ENCODE results near the gene ZNF605. TPM values are rescaled to one million over a fixed set of nuclear protein-coding genes. Genes with fewer than 3 reads are reported as not detected.
"Not testable (repeated sequence)": the region's sequence is repeated elsewhere in the genome, so short reads cannot be mapped to it uniquely, and the experiment has no call there.

Gene ZNF605
- total RNA-seq, 1 donor from 2014 or later = 3.2 TPM

DNA sequence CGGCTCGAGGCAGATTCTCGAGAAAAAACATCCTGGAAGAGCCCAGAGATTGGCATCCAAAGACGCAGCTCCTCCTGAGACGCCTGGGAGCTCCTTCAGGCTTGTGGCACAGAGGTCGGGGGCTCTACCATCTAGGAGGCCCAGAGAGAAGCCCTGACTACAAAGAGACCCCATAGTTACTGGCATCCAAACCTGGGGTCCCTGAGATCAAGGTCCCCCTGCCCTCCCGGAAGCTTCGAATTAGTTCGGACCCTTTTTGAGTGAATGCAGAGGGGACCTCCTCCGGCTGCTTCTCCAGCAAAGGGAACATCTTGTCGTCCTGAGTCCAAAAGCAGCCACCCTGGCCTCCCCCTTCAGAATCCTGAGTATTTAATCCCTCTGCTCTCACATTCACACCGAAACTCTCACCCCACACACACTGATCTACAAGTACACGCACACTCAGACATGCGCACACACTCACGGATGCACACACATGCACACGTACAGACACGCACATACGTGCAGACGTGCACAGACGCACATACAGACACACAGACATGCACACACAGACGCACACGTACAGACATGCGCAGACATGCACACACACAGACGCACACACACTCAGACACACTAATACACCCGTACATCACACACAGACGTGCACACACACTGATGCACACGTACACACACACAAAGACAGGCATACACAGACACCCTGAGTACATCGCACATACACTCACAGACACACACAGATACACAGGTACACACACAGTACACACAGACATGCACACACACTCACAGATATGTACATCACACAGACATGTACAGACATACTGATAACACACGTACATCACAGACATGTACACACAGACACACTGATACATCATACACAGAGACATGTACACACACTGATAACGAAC lies 5.9 kb downstream of the ZNF605 start:
- DNase-seq (ENCODE audit: low read depth in 2 of 2) = no peak

DNA sequence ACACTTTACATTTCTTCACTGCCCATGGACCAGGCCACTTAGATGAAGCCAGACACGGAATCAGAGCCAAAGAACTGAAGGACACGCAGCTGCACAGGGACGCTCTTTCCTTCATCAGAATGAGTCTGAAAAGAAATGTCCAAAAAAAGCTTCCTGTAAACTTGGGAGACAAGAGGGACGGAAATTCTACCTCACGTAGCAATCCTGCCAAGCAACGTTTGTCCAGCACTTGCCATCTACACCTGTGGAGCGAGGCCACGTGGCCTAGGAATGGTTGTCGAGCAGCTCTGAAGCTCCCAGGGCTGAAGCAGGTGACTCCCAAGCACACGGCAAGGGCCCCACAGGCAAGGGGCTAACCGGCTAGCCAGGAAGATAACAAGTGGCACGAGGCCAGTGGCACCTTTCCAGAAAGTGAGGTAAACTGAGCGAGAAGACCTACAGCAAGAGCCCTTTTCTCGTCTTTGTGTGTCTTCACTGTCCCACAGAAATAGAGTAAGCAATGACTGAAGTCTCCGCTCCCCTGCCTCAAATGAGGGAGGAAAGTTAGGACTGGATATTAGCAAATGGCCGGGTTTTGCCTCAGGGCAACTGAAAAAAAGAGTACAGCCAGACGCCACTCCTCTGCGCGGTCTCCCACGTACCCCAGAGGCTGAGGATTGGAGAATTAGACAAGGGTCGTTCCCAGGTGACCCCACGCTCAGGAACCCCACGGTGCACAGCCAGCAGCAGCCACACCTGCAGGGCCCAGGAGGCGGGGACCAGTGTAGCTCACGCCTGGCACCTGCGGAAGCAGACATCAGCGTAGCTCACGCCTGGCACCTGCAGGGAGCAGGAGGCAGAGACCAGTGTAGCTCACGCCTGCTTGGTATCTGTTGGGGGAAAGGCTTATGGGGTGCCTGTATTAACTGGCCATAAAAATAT lies 7.7 kb downstream of the ZNF605 start:
- DNase-seq (ENCODE audit: low read depth in 2 of 2) = no peak

DNA sequence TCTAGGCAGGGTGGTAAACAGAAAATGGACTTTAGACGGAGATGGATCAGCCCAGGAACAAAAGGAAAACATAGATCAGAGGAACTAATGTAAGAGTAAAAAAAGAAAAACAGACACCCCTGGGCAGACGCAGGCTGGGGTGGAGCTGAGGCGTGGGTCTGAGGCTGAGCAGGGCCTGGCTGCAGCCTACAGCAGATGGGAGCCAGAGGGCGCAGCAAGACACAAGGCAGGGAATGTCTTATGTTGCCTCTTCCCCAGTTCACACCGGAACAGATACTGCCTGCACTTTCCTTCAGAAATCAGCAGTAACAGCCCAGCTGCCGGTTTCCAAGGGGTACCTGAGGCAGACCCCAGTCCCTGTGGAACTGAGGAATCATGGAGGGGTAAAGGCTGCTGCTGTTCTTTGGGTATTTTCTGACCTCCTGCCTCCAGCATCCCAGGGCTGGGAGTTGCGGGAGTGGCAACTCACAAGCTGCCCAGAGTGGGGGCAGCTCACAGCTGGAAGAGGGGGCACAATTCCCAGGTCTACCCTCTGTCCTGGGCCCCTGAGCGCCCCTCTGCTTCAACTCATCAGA lies 9.8 kb downstream of the ZNF605 start:
- no peak for DNase-seq (ENCODE audit: low read depth in 2 of 2)

- no peak for DNase-seq (ENCODE audit: low read depth in 2 of 2)
Observed at GRCh38 chr12:132945806-132946205, 10.3 kb downstream of the ZNF605 start.

DNA sequence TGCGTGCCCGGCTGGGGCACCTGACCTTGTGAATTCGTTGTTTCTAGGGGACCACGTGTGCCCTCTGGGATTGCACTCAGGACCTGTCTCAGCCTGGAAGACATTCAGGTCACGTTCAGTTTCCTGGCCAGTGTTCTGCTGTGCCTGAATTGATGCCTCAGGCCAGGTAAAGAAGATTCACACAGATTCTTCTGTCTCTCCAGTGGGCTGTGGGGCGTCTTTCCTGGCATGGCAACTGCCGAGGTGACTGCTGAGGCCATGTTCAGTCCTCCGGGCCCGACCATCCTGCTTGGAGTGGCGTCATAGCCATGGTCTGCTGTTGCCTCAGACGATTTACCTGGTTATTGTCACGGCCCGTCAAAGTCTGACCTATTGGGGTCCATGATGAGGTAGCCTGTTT lies 13.5 kb downstream of the ZNF605 start:
- DNase-seq (ENCODE audit: low read depth in 2 of 2) = no peak

DNA sequence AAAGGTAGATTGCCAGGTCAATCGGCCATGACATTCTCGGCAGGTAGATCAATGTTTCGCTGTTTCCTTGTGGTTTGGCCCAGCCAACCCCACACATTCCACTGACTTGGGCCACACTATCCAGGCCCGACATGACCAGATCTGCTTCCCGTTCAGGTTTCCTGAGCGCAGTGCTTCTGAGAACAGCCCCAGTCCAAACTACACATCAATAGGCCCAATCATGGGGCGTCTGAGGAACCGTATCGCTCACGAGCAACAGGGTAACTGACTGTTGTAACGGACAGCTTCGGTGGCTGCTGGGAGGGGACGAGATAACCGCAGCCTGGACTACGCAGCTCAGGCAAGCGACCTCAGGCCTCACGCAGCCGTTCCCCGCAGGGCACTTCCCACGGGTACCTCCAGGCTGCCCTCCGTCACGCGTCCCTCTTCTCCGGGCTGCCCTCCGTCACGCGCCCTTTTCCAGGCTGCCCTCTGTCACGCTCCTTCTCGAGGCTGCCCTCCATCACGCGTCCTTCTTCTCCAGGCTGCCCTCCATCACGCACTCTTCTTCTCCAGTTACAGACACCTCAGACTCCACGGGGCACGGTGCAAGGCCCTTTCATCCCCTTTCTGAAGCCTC lies 14.7 kb downstream of the ZNF605 start:
- no peak for DNase-seq (ENCODE audit: low read depth in 2 of 2)

- no peak for DNase-seq (ENCODE audit: low read depth in 2 of 2)
Observed at GRCh38 chr12:132940071-132940719, 15.9 kb downstream of the ZNF605 start.

DNA sequence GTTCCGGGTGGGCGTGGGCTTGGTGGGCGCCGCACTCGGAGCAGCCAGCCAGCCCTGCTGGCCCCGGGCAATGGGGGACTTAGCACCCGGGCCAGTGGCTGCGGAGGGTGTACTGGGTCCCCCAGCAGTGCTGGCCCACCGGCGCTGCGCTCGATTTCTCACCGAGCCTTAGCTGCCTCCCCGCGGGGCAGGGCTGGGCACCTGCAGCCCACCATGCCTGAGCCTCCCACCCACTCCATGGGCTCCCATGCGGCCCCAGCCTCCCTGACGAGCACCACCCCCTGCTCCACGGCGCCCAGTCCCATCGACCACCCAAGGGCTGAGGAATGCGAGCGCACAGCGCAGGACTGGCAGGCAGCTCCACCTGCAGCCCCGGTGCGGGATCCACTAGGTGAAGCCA lies 17.3 kb downstream of the ZNF605 start:
- DNase-seq (ENCODE audit: low read depth in 2 of 2) = not testable (repeated sequence)

GRCh38 chr12:132937476-132937875 lies 18.6 kb downstream of the ZNF605 start:
- DNase-seq (ENCODE audit: low read depth in 2 of 2) = no peak

GRCh38 chr12:132936921-132937320 lies 19.2 kb downstream of the ZNF605 start:
- not testable (repeated sequence) for DNase-seq (ENCODE audit: low read depth in 2 of 2)

GRCh38 chr12:132936163-132936562 lies 19.9 kb downstream of the ZNF605 start:
- DNase-seq (ENCODE audit: low read depth in 2 of 2) = no peak

DNA sequence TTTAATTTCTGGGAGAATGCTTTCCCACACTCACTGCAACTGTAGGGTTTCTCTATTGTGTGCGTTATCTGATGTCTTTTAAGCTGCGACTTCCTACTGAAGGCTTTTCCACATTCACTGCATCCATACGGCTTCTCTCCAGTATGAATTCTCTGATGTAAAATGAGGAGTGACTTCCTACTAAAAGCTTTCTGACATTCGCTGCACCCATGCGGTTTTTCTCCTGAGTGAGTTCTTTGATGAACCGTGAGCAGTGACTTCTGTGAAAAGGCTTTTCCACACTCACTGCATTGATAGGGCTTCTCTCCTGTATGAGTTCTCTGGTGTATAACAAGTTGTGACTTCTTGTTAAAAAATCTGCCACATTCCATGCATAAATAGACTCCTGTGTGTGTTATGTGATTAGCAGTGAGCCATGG lies 29.7 kb downstream of the ZNF605 start:
- no peak for DNase-seq (ENCODE audit: low read depth in 2 of 2)

GRCh38 chr12:132925597-132926414 lies 30.3 kb downstream of the ZNF605 start:
- DNase-seq (ENCODE audit: low read depth in 2 of 2) = no peak

- DNase-seq (ENCODE audit: low read depth in 2 of 2) = no peak
Observed at GRCh38 chr12:132924356-132924755, 31.8 kb downstream of the ZNF605 start.

GRCh38 chr12:132923356-132923909 lies 32.7 kb downstream of the ZNF605 start:
- no peak for DNase-seq (ENCODE audit: low read depth in 2 of 2)

DNA sequence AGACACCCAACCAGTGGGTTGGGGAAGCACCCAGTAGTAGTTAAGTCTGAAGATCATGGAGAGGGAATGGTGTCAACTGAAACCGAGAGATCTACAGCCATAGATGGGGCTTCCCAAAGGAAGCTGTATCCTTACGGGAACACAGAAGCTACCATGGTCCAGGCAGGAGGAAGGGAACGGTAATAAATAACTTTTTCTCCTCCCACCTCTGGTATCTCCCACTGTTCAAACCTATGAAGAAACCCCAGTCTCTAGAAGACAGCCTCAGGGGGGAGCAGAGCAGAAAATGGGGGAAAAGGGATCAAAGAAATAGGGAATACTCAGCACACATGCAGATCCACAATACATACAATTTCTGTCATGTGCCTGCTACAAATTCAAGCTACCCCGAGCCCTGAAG lies 33.4 kb downstream of the ZNF605 start:
- DNase-seq (ENCODE audit: low read depth in 2 of 2) = no peak

GRCh38 chr12:132921685-132922084 lies 34.4 kb downstream of the ZNF605 start:
- no peak for DNase-seq (ENCODE audit: low read depth in 2 of 2)

DNA sequence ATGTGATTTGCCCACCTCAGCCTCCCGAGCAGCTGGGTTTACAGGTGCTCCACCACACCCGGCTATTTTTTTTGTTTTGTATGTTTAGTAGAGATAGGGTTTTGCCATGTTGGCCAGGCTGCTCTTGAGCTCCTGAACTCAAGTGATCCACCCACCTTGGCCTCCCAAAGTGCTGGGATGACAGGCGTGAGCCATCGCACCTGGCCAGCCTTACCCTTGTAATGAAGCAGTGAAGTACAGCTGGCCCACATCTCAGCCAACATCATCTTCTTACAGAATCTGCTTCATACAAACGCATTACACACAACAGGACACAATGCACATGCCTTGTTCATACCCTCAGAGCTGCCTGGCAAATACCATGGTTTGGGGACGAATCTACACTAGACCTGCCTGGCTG lies 37.4 kb downstream of the ZNF605 start:
- DNase-seq (ENCODE audit: low read depth in 2 of 2) = no peak

GRCh38 chr12:132909030-132909368 lies 47.1 kb downstream of the ZNF605 start:
- no peak for DNase-seq (ENCODE audit: low read depth in 2 of 2)

Data from dermis microvascular lymphatic vessel endothelial cell (primary cell).